ENCODE measurements around the gene MUC2. TPM values are rescaled to one million over a fixed set of nuclear protein-coding genes. Genes with fewer than 3 reads are reported as not detected.
A peak's percentile ranks its signal among the peaks of the same experiment; 100 is the strongest.

MUC2 gene
- total RNA-seq, 6 experiments from 2014 or later, result 0.04 TPM; not detected in 5

DNA sequence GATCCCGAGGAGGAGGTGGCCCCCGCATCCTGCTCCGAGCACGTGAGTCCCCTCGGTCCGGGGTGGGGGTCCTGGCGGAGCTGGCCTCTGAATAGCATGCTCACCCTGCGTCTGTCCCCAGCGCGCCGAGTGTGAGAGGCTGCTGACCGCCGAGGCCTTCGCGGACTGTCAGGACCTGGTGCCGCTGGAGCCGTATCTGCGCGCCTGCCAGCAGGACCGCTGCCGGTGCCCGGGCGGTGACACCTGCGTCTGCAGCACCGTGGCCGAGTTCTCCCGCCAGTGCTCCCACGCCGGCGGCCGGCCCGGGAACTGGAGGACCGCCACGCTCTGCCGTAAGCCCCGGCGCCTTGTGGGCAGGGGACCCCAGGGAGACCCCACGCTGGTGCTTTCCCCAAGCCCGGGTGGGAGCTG, 3.5 kb downstream of the MUC2 start:
- Histone ChIP-seq H3K9me3 (no peaks in the 10 kb centered on the region), H3K27me3 (no peaks in the 10 kb centered on the region), H3K27ac (no peak overlapping the region), H3K4me1 (no peaks in the 10 kb centered on the region), H3K36me3 (no peaks in the 10 kb centered on the region), H3K4me3 (no peak overlapping the region)
- TF ChIP-seq CTCF (IDR thresholded peaks at IDR 0.05) (no peak), POLR2A (IDR thresholded peaks at IDR 0.05) (no peak)
- 30% methylated on average over 2 of the region's 39 CpGs for WGBS (ENCODE audit: insufficient coverage, low coverage, low lambda C conversion rate, missing lambda C conversion rate)
- intact Hi-C loops (cut with DNase I), result no loop called here
- ATAC-seq, result no peak
- DNase-seq, result no peak

DNA sequence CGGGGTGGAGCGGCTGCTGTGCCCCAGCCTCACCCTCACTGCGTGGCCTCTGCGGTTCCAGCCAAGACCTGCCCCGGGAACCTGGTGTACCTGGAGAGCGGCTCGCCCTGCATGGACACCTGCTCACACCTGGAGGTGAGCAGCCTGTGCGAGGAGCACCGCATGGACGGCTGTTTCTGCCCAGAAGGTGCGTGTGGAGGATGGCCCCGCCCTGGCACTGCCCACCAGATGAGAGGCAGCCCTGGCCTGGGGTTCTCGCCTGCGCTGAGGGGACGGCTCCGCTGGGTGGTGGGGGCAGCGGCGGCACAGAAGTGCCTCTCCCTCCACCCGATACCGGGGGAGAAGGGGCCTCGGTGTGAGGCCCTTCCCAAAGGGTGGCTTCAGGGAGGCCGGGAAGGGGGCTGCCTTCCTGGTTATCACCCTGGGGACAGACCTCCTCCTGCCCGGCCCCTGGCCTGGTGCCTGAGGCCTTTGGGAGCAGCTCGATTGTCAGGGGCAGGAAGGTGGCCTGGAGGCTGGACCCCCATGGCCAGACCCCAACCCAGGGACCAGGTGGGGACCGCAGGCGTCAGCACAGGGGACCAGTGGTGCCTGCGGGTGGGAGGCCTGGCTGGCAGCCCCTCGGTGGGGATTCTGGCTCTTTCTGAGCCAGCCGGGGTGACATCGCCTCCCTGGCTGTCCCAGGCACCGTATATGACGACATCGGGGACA, 7.1 kb downstream of the MUC2 start:
- Histone ChIP-seq H3K9me3 (no peaks in the 10 kb centered on the region), H3K27me3 (no peaks in the 10 kb centered on the region), H3K4me3 (no peak overlapping the region), H3K4me1 (no peaks in the 10 kb centered on the region), H3K27ac (no peak overlapping the region), H3K36me3 (no peaks in the 10 kb centered on the region)
- intact Hi-C loops (cut with DNase I), result no loop called here
- no peak for TF ChIP-seq CTCF (IDR thresholded peaks at IDR 0.05)
- TF ChIP-seq POLR2A (IDR thresholded peaks at IDR 0.05), result no peak
- peak in 2 of 3 donors; percentile 36 to 48 for DNase-seq
- ATAC-seq, result no peak
- WGBS (ENCODE audit: insufficient coverage, low coverage, low lambda C conversion rate, missing lambda C conversion rate), result no CpG with 5 or more reads among the region's 33 CpGs

GRCh38 chr11:1082346-1082727, 7.7 kb downstream of the MUC2 start:
- Histone ChIP-seq H3K27ac (no peak overlapping the region), H3K4me3 (no peak overlapping the region), H3K27me3 (no peaks in the 10 kb centered on the region), H3K9me3 (no peaks in the 10 kb centered on the region), H3K4me1 (no peaks in the 10 kb centered on the region), H3K36me3 (no peaks in the 10 kb centered on the region)
- no peak for TF ChIP-seq POLR2A (IDR thresholded peaks at IDR 0.05)
- TF ChIP-seq CTCF (IDR thresholded peaks at IDR 0.05), result no peak
- intact Hi-C loops (cut with DNase I), result no loop called here
- WGBS (ENCODE audit: insufficient coverage, low coverage, low lambda C conversion rate, missing lambda C conversion rate), result no CpG with 5 or more reads among the region's 14 CpGs
- ATAC-seq (peak in 3 of 4 donors; percentile 5 to 34 (median 31)), DNase-seq (peak in 1 of 3 donors; percentile 35)

DNA sequence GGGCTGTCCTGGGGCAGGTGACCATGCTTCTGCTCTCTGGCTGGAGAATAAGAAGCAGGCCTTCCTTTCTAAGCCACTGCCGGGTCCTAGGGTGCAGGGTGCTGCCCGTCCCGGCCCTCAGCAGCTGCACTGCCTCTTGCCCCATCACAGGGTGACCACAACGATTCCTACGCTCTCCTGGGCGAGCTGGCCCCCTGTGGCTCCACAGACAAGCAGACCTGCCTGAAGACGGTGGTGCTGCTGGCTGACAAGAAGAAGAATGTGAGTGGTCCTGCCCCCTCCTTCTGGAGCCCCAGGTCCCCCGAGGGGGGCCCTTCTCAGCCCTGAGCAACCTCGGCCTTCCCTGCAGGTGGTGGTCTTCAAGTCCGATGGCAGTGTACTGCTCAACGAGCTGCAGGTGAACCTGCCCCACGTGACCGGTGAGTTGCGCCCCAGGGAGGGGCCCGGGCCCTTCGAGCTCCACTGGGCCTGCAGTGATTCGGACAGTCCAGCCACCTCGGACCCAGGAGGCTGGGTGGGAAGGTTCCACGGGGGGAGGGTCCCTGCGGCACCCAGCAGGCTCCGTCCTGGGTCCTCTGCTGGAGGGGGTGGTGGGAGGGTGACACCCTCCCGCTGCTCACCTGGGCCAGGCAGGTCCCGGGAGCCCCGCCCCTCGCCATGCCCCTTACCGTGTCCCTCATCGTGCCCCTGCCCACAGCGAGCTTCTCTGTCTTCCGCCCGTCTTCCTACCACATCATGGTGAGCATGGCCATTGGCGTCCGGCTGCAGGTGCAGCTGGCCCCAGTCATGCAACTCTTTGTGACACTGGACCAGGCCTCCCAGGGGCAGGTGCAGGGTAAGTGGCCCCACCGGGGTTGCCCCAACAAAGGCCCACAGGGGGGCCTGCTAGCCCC, 8.3 kb downstream of the MUC2 start:
- Histone ChIP-seq H3K4me1 (no peaks in the 10 kb centered on the region), H3K27me3 (no peaks in the 10 kb centered on the region), H3K4me3 (no peak overlapping the region), H3K27ac (no peak overlapping the region), H3K9me3 (no peaks in the 10 kb centered on the region), H3K36me3 (no peaks in the 10 kb centered on the region)
- ATAC-seq (peak in 1 of 4 donors; percentile 11), DNase-seq (peak; percentile 15 to 49 (median 43))
- TF ChIP-seq POLR2A (IDR thresholded peaks at IDR 0.05) (no peak), CTCF (IDR thresholded peaks at IDR 0.05) (no peak)
- WGBS (ENCODE audit: insufficient coverage, low coverage, low lambda C conversion rate, missing lambda C conversion rate), result 37% methylated on average over 3 of the region's 33 CpGs
- intact Hi-C loops (cut with DNase I), result no loop called here
